H9 (cell line): ENCODE results near the gene LFNG. TPM values are rescaled to one million over a fixed set of nuclear protein-coding genes. Genes with fewer than 3 reads are reported as not detected.

Experiments used
- DNase-seq: peaks from one replicate; pipeline ENCODE4 v3.0.0-alpha.2; 2017
- H2AFZ ChIP-seq: one replicate; pipeline ENCODE4 v1.6.1; 2013; ENCODE audit warnings: mild to moderate bottlenecking, low read length, control low read depth, moderate library complexity
- H2AK5ac ChIP-seq: 2 replicates; pipeline ENCODE4 v1.6.1; 2013; ENCODE audit warnings: low read length, control low read depth, mixed read lengths; ENCODE audit not compliant: insufficient read length
- H2BK120ac ChIP-seq: one replicate; pipeline ENCODE4 v1.6.1; 2013; ENCODE audit warnings: low read depth, mild to moderate bottlenecking, low read length, control low read depth, inconsistent platforms; ENCODE audit not compliant: poor library complexity, severe bottlenecking
- H2BK12ac ChIP-seq: 2 replicates; pipeline ENCODE4 v1.6.1; 2013; ENCODE audit warnings: low read length, control low read depth, mixed read lengths, low read depth; ENCODE audit not compliant: insufficient read length
- H2BK15ac ChIP-seq: 2 replicates; pipeline ENCODE4 v1.6.1; 2013; ENCODE audit warnings: low read depth, low read length, control low read depth
- H2BK20ac ChIP-seq: one replicate; pipeline ENCODE4 v1.6.1; 2013; ENCODE audit warnings: low read depth, mild to moderate bottlenecking, low read length, control low read depth, inconsistent platforms; ENCODE audit not compliant: poor library complexity, severe bottlenecking
- H2BK5ac ChIP-seq: 2 replicates; pipeline ENCODE4 v1.6.1; 2013; ENCODE audit warnings: low read length, control low read depth, mixed read lengths; ENCODE audit not compliant: insufficient read length
- H3K14ac ChIP-seq: 2 replicates; pipeline ENCODE4 v1.6.1; 2013; ENCODE audit warnings: low read length, control low read depth; ENCODE audit not compliant: insufficient read depth
- H3K18ac ChIP-seq: 2 replicates; pipeline ENCODE4 v1.6.1; 2013; ENCODE audit warnings: low read depth, mild to moderate bottlenecking, mixed read lengths, low read length, control low read depth; ENCODE audit not compliant: insufficient read length
- H3K23ac ChIP-seq: 2 replicates; pipeline ENCODE4 v1.6.1; 2013; ENCODE audit warnings: low read length, control low read depth, mixed read lengths, low read depth; ENCODE audit not compliant: insufficient read length
- H3K23me2 ChIP-seq: 2 replicates; pipeline ENCODE4 v1.6.1; 2013; ENCODE audit warnings: low read depth, mild to moderate bottlenecking, mixed read lengths, low read length, control low read depth; ENCODE audit not compliant: insufficient read length, poor library complexity, severe bottlenecking
- H3K27ac ChIP-seq: 2 replicates; pipeline ENCODE4 v1.5.1; 2013; ENCODE audit warnings: low read length, control low read depth, mixed read lengths, low read depth; ENCODE audit not compliant: insufficient read length
- H3K27me3 ChIP-seq: 2 replicates; pipeline ENCODE4 v1.6.1; 2013; ENCODE audit warnings: low read length, control low read depth, inconsistent platforms; ENCODE audit not compliant: insufficient read depth
- H3K4ac ChIP-seq: 2 replicates; pipeline ENCODE4 v1.6.1; 2013; ENCODE audit warnings: low read depth, mild to moderate bottlenecking, control low read depth, inconsistent platforms, low read length, moderate library complexity
- H3K4me1 ChIP-seq: 2 replicates; pipeline ENCODE4 v1.6.1; 2013; ENCODE audit warnings: low read length, control low read depth, inconsistent platforms; ENCODE audit not compliant: insufficient read depth
- H3K4me2 ChIP-seq: 2 replicates; pipeline ENCODE4 v1.6.1; 2013; ENCODE audit warnings: low read length, control low read depth, mixed read lengths; ENCODE audit not compliant: insufficient read length, insufficient read depth
- H3K56ac ChIP-seq: 2 replicates; pipeline ENCODE4 v1.6.1; 2013; ENCODE audit warnings: low read depth, mild to moderate bottlenecking, mixed read lengths, low read length, control low read depth; ENCODE audit not compliant: insufficient read length
- H3K79me1 ChIP-seq: 2 replicates; pipeline ENCODE4 v1.6.1; 2013; ENCODE audit warnings: low read depth, mild to moderate bottlenecking, moderate library complexity, low read length, control low read depth, inconsistent platforms; ENCODE audit not compliant: insufficient read depth, poor library complexity, severe bottlenecking
- H3K79me2 ChIP-seq: 2 replicates; pipeline ENCODE4 v1.6.1; 2013; ENCODE audit warnings: low read length, control low read depth, inconsistent platforms; ENCODE audit not compliant: insufficient read depth
- H3K9ac ChIP-seq: 2 replicates; pipeline ENCODE4 v1.6.1; 2013; ENCODE audit warnings: low read length, control low read depth, mixed read lengths; ENCODE audit not compliant: insufficient read length; ENCODE audit errors: extremely low read depth
- H3K9me3 ChIP-seq: one replicate; pipeline ENCODE4 v1.6.1; 2013; ENCODE audit warnings: low read depth, low read length, inconsistent platforms; ENCODE audit not compliant: control insufficient read depth
- H3T11ph ChIP-seq: one replicate; pipeline ENCODE4 v1.6.1; 2013; ENCODE audit warnings: mild to moderate bottlenecking, low read length, control low read depth, inconsistent platforms
- H4K20me1 ChIP-seq: one replicate; pipeline ENCODE4 v1.6.1; 2013; ENCODE audit not compliant: control insufficient read depth, insufficient read length, insufficient read depth
- H4K5ac ChIP-seq: 2 replicates; pipeline ENCODE4 v1.6.1; 2013; ENCODE audit warnings: low read depth, mild to moderate bottlenecking, mixed read lengths, low read length, control low read depth; ENCODE audit not compliant: insufficient read length
- H4K8ac ChIP-seq: replicated peaks from 2 replicates; pipeline ENCODE4 v1.6.1; 2013; ENCODE audit warnings: low read length, control low read depth, mixed read lengths, low read depth; ENCODE audit not compliant: insufficient read length
- H4K91ac ChIP-seq: 2 replicates; pipeline ENCODE4 v1.6.1; 2013; ENCODE audit warnings: low read depth, mild to moderate bottlenecking, moderate library complexity, mixed read lengths, low read length, control low read depth; ENCODE audit not compliant: insufficient read length
- H3K27ac Mint-ChIP-seq, 3 experiments: 2 replicates in 2 of 3; 3 replicates in 1 of 3; pipeline ENCODE4 v1.8.0; 2020 to 2021; ENCODE audit warnings: mixed read lengths in 3 of 3, mild to moderate bottlenecking in 1 of 3, moderate library complexity in 1 of 3
- H3K27me3 Mint-ChIP-seq: 2 replicates; pipeline ENCODE4 v1.8.0; 2021; ENCODE audit warnings: low read depth, mild to moderate bottlenecking, moderate library complexity, mixed read lengths
- H3K36me3 Mint-ChIP-seq, 3 experiments: 2 replicates in 2 of 3; 3 replicates in 1 of 3; pipeline ENCODE4 v1.8.0; 2020 to 2021; ENCODE audit warnings: low read depth in 3 of 3, mixed read lengths in 3 of 3; ENCODE audit not compliant: insufficient read depth in 1 of 3
- H3K4me1 Mint-ChIP-seq, 2 experiments: 2 replicates each; pipeline ENCODE4 v1.8.0; 2020; ENCODE audit warnings: mixed read lengths in 2 of 2
- H3K4me3 Mint-ChIP-seq, 2 experiments: 2 replicates in 1 of 2; 3 replicates in 1 of 2; pipeline ENCODE4 v1.8.0; 2020 to 2021; ENCODE audit warnings: mild to moderate bottlenecking in 2 of 2, mixed read lengths in 2 of 2, moderate library complexity in 1 of 2
- H3K9me3 Mint-ChIP-seq, 2 experiments: 2 replicates in 1 of 2; 3 replicates in 1 of 2; pipeline ENCODE4 v1.8.0; 2020; ENCODE audit warnings: mild to moderate bottlenecking in 2 of 2, mixed read lengths in 2 of 2, moderate library complexity in 1 of 2
- CTCF ChIP-seq: fragments of 200-600 bp; sonication (generic); conservative IDR thresholded peaks from 3 replicates; pipeline ENCODE4 v1.8.0; 2021; ENCODE audit warnings: antibody characterized with exemption, mild to moderate bottlenecking
- whole genome bisulfite sequencing: extraction: QIAGEN DNeasy Blood & Tissue Kit; methylation state at CpG from one replicate; pipeline ENCODE4 v1.1.7; 2013; ENCODE audit warnings: missing lambda C conversion rate, low lambda C conversion rate, mixed read lengths; ENCODE audit not compliant: insufficient read length; ENCODE audit errors: extremely low coverage; 5-methylcytosine and 5-hydroxymethylcytosine counted together
- total RNA-seq: library from RNA; stranded (reverse); gene quantifications from 2 replicates; pipeline ENCODE4 v1.2.1, GENCODE V29; 2021

LFNG gene
- total RNA-seq, 1 experiment from 2014 or later: 52.9 TPM

- no peaks in the 10 kb centered on the region for H3K27me3 ChIP-seq
- H4K5ac ChIP-seq: no peak overlapping the region
- H4K8ac ChIP-seq: no peak overlapping the region
- no peak overlapping the region for H3K9ac ChIP-seq
- WGBS: no CpG with 5 or more reads among the region's 14 CpGs
- H2AK5ac ChIP-seq: no peak overlapping the region
- no peak overlapping the region for H2AFZ ChIP-seq
- H3K23me2 ChIP-seq: no peaks in the 10 kb centered on the region
- H3K14ac ChIP-seq: no peak overlapping the region
- H4K20me1 ChIP-seq: no peaks in the 10 kb centered on the region
- no peak overlapping the region for H2BK5ac ChIP-seq
- Mint-ChIP-seq H3K27ac (peak overlapping the region in 1 of 3 experiments; percentile 49; a peak in 1 of 7 replicates), H3K4me3 (no peak overlapping the region), H3K36me3 (no peaks in the 10 kb centered on the region; a peak in 1 of 7 replicates), H3K4me1 (peaks cover 9 to 15% of the 10 kb centered on the region in 2 experiments), H3K9me3 (no peaks in the 10 kb centered on the region), H3K27me3 (no peaks in the 10 kb centered on the region)
- no peaks in the 10 kb centered on the region for H3K4me1 ChIP-seq
- H3K9me3 ChIP-seq: no peaks in the 10 kb centered on the region
- DNase-seq: no peak
- no peak overlapping the region for H2BK20ac ChIP-seq
- no peak overlapping the region for H3T11ph ChIP-seq
- H3K18ac ChIP-seq: no peak overlapping the region
- no peak overlapping the region for H3K27ac ChIP-seq
- H3K23ac ChIP-seq: no peak overlapping the region
- H3K4me2 ChIP-seq: no peak overlapping the region
- H3K79me2 ChIP-seq: no peaks in the 10 kb centered on the region
- H3K4ac ChIP-seq: no peak overlapping the region
- H2BK120ac ChIP-seq: no peak overlapping the region
- H3K79me1 ChIP-seq: no peaks in the 10 kb centered on the region
- TF ChIP-seq CTCF: no peak
- H4K91ac ChIP-seq: no peak overlapping the region
- no peak overlapping the region for H2BK15ac ChIP-seq
- H3K56ac ChIP-seq: no peak overlapping the region
- H2BK12ac ChIP-seq: no peak overlapping the region
These were observed 49.8 kb downstream of the LFNG start for GRCh38 chr7:2569421-2569820.
